ENCODE data around the gene FAM72D.
"Not testable (repeated sequence)": the region's sequence is repeated elsewhere in the genome, so short reads cannot be mapped to it uniquely, and the experiment has no call there.

Gene FAM72D

DNA sequence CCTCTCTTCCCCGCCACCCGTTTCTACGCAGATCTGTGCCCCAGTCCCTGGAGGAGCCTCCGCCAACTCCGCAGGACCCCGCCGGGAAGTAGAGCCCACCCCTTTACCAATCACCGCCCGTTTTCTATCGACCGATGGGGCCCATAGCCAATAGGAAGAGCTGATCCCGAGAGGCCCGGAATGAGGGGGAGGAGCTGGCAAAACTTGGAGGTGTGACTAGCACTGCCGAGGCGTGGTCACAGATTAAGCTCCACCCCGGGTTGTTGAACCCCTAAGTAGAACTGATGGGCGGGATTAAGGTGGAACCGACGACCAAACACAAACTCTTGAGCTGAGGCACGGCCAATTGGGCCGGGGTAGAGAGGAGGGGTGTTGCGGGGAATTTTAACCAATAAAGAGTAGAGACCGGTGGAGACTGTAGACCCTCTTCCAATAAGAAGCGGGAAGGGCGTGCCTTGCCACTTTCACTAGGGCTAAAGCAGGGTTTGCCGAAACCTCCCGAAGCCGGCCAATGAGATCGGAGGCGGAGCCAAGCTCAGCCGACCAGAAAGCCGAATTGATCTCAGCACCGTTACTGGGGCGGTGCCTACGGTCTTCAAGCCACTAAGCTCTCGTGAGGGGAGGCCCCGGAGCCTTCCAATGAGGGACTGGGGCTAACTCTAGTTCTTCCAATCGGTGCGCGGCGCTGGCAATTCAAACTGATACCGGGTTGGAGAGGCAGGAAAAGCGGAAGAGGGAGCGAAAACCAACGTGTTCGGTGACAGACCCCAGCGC, at the start of gene FAM72D, which contains the start of gene SRGAP2B:
Gene FAM72D, plus strand, starts transcription at position 691 of the 774 bp plus-strand sequence. CDS start 874 bp downstream, outside the sequence.
Gene SRGAP2B, minus strand, starts transcription at position 45 of the 774 bp plus-strand sequence. CDS start 2,427 bp downstream, outside the sequence.
- DNase-seq: not testable (repeated sequence)

GRCh38 chr1:145047553-145047952, 48.2 kb upstream of the FAM72D start:
- not testable (repeated sequence) for DNase-seq

DNA sequence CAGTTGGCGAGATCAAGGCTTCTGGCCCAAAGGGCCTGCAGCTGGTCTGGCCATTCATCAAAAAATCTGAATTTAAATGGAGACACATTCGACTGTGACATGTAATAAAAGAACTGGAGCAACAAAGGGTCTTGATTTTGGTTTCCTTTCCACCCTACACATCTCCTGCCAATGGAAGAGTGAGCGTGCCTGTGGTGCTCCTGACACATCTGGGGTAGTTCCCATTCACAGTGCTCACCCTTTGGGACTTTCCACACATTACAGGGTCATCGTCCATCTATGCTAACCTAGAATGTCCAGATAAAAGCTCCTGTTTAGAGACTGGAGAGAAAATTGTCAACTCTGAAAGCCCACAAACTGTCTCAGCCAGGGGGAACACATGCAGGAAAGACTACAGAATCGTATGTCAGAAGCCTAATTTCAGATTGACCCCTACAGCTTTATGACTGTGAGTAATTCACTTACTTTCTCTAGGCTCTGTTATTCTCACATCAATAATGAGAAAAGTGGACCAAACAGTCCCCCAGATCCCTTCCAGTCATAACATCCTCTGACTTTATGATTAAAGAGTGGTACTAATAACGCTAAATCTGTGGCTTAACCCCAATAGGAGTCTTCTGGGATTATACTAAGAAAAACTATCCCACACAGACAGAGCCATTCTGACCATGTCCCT, 47.5 kb upstream of the FAM72D start:
- not testable (repeated sequence) for DNase-seq

- DNase-seq: not testable (repeated sequence)
These were observed 43.6 kb upstream of the FAM72D start for GRCh38 chr1:145052019-145052776.

- not testable (repeated sequence) for DNase-seq
These were observed 42.3 kb upstream of the FAM72D start for GRCh38 chr1:145053428-145053827.

DNA sequence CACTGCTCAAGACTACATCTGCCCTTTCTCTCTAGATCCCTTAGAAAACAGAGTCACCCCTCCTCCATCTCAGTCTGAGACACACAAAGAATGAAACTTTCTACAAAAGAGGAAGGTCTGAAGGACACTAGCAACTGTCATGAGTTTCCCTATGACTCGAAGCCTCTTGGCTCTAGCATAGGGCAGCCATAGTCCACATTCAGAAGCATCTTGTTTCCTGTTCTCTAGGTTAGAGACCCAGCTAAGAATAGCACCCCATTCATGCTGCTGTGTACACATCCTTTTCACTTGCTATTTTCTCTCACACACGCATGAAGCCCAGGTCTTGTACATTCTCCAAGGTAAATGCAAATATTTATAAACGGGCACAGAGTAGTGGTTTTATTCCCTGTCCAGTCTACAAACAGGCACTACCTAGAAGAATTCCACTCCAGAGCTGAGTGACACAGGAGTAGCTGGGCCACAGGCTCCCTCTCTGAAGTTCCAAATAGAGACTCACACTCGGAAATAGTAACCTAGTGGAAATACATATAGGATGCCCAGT, 40.5 kb upstream of the FAM72D start:
- not testable (repeated sequence) for DNase-seq

GRCh38 chr1:145058184-145058583, 37.6 kb upstream of the FAM72D start:
- DNase-seq: not testable (repeated sequence)

GRCh38 chr1:145063285-145063684, 32.5 kb upstream of the FAM72D start:
- DNase-seq: not testable (repeated sequence)

DNA sequence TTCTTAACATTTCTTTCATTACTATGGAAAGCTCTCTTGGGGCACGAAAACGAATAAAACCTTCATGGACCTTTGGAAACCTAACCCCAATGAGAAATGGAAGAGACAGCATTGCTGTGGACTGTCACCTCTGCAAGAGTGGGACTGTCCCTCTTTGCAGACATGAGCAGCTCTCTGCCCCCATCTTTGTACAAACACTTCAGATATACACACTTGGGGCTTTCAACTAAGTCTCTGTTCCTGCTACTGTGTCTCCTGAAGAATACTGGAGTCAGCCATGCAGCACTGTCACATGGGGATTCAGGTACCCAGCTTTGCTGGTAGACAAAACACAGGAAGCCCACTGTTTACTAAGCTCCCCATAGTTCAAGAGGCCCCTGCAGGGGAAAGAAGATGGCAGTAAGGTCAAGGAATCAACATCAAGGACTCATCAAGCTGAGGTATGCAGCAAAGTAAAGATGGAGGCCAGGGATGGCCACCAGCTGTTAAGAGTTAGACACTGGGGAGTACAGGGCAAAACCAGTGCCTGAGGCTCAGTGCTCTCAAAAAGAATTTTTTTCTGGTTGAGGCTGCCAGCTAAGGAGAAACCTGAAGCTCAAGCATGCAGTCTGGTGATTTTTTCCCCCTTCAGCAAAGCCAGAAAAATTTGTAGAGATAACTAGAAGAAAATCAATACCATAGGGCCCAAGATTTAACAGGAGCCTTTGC, 31.7 kb upstream of the FAM72D start:
- DNase-seq: not testable (repeated sequence)

DNA sequence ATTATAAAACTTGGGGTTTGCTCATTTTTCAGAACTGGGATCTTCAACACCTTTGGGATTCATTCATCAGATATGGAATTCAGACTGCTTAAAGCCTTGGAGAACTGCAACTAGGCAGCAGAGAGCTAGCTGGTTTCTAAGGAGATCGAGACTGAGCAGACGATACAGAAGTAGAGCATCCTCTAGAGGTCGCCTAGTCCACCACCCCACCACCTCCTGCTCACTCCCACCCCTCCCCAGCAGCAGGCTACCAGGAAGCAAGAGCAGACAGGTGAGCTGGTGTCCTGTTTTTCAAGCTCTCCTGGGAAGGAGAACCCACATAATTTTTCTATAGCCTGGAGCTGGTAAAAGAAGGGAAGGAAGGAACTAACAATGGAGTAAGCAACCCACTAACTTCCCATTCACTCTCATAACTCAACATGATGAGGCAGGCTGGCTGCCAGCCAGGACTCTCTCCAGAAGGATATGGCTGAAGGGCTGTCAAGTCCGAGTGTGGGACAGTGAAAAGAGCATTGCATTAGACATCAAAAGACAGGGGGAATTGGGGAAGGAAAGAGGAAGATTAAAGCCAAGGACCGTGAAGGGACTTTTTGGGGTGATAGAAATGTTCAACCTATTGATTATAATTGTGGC, 30.5 kb upstream of the FAM72D start:
- DNase-seq: not testable (repeated sequence)

- DNase-seq: not testable (repeated sequence)
These were observed 29.3 kb upstream of the FAM72D start for GRCh38 chr1:145066486-145066885.

- DNase-seq: not testable (repeated sequence)
These were observed 24.2 kb upstream of the FAM72D start for GRCh38 chr1:145071569-145071968.

- DNase-seq: not testable (repeated sequence)
These were observed 21.7 kb upstream of the FAM72D start for GRCh38 chr1:145074021-145074559.

DNA sequence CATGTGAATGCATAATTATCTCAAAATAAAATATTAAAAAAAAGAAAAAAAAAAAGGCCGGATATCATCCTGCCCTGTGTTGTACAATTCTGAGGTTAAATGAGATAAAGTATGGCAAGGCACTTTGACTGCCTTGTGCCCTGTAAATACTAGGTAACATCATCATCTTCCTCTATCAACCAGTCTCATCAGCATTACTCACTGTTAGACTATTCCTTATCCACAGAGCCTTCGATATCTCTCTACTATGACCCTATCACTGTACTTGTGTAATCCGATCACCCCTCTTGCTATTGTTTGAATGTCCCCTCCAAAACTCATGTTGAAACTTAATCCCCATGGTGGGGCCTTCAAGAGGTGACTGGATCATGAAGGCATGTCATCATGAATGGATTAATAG, 18.9 kb upstream of the FAM72D start:
- DNase-seq: not testable (repeated sequence)

GRCh38 chr1:145077872-145078786, 17.6 kb upstream of the FAM72D start:
- DNase-seq: not testable (repeated sequence)

GRCh38 chr1:145078787-145079370, 16.9 kb upstream of the FAM72D start:
- not testable (repeated sequence) for DNase-seq

GRCh38 chr1:145079737-145080136, 16.0 kb upstream of the FAM72D start:
- DNase-seq: not testable (repeated sequence)

DNA sequence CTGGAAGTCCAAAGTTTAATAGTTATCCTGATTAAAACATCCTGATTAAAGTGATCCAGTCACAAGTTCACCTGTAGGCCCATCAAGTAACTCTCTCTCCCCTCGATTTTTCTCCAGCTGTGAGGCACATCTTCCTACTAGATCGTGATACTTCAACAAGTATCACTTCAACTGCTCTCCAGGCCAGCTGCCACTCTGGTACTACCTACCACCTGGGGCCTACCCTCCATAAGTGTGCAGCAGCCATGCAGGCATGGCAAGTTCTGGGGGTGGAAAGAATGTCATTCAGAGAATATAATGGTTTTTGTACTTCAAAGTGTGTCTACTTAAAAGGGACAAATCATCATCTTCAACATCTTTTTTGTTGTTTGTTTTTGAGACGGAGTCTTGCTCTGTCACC, 15.6 kb upstream of the FAM72D start:
- DNase-seq: not testable (repeated sequence)

DNA sequence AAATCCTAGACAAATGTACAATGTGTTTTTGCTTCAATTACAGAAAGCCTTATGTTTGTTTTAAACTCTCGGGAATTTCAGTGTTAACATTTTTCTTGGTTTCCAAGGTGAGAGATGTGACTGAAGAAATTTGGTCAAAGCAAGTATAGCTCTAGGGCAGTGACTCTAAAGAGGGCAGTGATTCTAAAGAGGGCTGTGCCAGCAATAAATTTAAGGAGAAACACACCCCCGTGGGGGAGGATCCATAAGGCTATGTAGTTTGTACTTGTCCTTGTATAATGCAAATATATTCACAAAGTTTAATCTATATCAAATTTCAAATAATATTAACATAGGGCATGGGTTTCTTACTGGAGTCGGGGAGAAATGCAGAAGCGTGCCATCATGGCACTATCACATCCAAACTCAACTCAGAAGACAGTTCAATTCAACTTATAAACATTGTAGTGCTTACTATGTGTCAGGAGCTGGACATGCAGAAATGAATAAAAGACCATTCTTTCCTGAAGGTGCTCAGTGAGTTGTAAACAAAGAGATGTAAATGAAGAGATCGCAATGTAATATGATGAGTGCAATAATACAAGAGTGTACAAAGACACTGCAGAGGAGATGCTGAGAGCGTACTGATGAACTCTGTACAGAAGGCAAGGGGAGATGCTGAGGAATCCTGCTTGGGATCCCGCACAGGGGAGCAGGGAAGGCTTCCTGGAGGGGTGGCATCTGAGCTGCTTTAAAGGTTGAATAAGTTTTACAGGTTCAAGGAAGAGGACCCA, 13.1 kb upstream of the FAM72D start:
- DNase-seq: not testable (repeated sequence)

Measured in MV-4-11 (cell line).